SH-SY5Y (cell line): Measurements from ENCODE around the gene RABGAP1.

ENCODE experiments used
- GATA2 ChIP-seq: IDR thresholded peaks from 2 replicates; pipeline ENCODE4 v1.6.1; 2011; ENCODE audit warnings: mild to moderate bottlenecking, low read depth, low read length
- GATA3 ChIP-seq: IDR thresholded peaks from 2 replicates; pipeline ENCODE4 v1.6.1; 2011; ENCODE audit warnings: low read depth, mild to moderate bottlenecking, low read length, moderate library complexity

DNA sequence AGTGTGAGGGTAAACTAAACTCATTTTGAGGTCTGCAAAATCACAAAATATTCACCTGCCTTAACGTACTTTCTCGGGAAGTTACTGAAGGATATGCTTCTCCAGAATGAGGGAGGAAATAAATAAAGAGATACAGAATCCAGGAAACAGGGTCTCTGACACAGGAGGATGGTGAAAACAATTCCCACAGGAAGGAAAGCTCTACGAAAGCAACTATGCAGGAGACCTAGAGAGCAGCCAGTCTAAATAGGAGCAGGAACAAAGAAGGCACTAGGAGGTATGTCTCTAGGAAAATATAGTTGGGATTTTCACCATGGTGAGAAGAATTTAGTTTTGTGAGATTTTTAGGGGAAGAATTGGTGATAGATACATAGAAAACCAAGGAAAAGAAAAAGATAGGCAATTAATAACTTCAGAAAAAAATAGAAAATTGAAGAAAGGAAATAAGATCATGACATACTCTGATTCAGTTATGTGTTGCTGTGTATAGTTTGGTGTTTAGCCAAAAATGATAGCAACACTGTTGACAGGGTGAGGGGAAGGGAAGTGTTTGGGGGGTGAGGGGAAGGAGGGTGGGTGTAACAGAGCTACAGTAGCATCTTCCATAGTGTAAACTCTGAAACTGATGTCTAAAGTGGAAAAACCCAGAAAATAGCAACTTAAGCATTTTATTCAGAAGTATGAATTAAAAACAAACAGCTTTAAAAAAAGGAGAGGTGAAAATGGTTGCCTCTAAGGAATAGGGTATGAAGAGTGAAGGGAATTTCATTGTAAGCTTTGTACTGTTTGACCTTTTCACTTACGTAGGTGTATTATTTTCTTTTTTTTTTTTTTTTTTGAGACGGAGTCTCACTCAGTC is 102.5 kb downstream of the RABGAP1 start:
- no peak for TF ChIP-seq GATA3
- no peak for TF ChIP-seq GATA2
